RWPE2 (cell line): ENCODE data around the gene PHF8.

Source experiments
- ATAC-seq: fragments of 200-7000 bp; cut with Tn5 transposase; 3 replicates; pipeline ENCODE4 v1.9.1; 2021; ENCODE audit warnings: low read depth
- DNase-seq: peaks from one replicate; pipeline ENCODE4 v3.0.0-alpha.2; 2020; ENCODE audit warnings: low spot score
- H3K27ac ChIP-seq: fragments of 450-650 bp; 2 replicates; pipeline ENCODE4 v1.5.1; 2017; ENCODE audit warnings: mild to moderate bottlenecking; ENCODE audit not compliant: poor library complexity, severe bottlenecking
- H3K27me3 ChIP-seq: fragments of 250-450 bp; sonication (Bioruptor Pico); 2 replicates; pipeline ENCODE4 v1.5.1; 2021; ENCODE audit warnings: mild to moderate bottlenecking, moderate library complexity; ENCODE audit not compliant: insufficient read depth, poor library complexity, severe bottlenecking
- H3K36me3 ChIP-seq: fragments of 250-450 bp; sonication (Bioruptor Pico); 2 replicates; pipeline ENCODE4 v1.5.1; 2020; ENCODE audit warnings: low read depth, mild to moderate bottlenecking, moderate library complexity
- H3K4me1 ChIP-seq: fragments of 250-450 bp; sonication (Bioruptor Pico); 2 replicates; pipeline ENCODE4 v1.5.1; 2021; ENCODE audit warnings: mild to moderate bottlenecking, moderate library complexity; ENCODE audit not compliant: insufficient read depth, poor library complexity, severe bottlenecking
- H3K4me3 ChIP-seq: fragments of 250-450 bp; sonication (Bioruptor Pico); 2 replicates; pipeline ENCODE4 v1.5.1; 2021; ENCODE audit warnings: mild to moderate bottlenecking, moderate library complexity; ENCODE audit not compliant: severe bottlenecking
- H3K9me3 ChIP-seq: fragments of 250-450 bp; sonication (Bioruptor Pico); 2 replicates; pipeline ENCODE4 v1.5.1; 2021; ENCODE audit warnings: mild to moderate bottlenecking, moderate library complexity; ENCODE audit not compliant: severe bottlenecking
- TF ChIP-seq, protein P1 (sequence below): fragments of 450-650 bp; IDR thresholded peaks from one replicate; pipeline ENCODE4 v1.5.1; 2017; ENCODE audit warnings: mild to moderate bottlenecking, moderate library complexity; ENCODE audit not compliant: poor library complexity, severe bottlenecking

Gene PHF8

GRCh38 chrX:54044126-54044876 is at the start of gene PHF8:
TSS of gene PHF8 (minus strand) at chrX:54044473. CDS start at chrX:54042728, 1,745 bp downstream.
- no peaks in the 10 kb centered on the region for H3K4me1 ChIP-seq
- no peaks in the 10 kb centered on the region for H3K9me3 ChIP-seq
- no peaks in the 10 kb centered on the region for H3K27me3 ChIP-seq
- peak; percentile 89 for DNase-seq
- TF ChIP-seq, protein P1, sequence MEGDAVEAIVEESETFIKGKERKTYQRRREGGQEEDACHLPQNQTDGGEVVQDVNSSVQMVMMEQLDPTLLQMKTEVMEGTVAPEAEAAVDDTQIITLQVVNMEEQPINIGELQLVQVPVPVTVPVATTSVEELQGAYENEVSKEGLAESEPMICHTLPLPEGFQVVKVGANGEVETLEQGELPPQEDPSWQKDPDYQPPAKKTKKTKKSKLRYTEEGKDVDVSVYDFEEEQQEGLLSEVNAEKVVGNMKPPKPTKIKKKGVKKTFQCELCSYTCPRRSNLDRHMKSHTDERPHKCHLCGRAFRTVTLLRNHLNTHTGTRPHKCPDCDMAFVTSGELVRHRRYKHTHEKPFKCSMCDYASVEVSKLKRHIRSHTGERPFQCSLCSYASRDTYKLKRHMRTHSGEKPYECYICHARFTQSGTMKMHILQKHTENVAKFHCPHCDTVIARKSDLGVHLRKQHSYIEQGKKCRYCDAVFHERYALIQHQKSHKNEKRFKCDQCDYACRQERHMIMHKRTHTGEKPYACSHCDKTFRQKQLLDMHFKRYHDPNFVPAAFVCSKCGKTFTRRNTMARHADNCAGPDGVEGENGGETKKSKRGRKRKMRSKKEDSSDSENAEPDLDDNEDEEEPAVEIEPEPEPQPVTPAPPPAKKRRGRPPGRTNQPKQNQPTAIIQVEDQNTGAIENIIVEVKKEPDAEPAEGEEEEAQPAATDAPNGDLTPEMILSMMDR: no peak
- ATAC-seq: peak; percentile 89
- peak within 1 kb of the TSS; percentile 74 for H3K27ac ChIP-seq
- peak within 1 kb of the TSS; percentile 61 for H3K4me3 ChIP-seq
- peaks cover 13% of the 10 kb centered on the region; the same call in 1 of the 2 replicates for H3K36me3 ChIP-seq

GRCh38 chrX:54093571-54093970 is 49.3 kb upstream of the PHF8 start:
- Histone ChIP-seq H3K27ac (no peak overlapping the region), H3K4me3 (no peak overlapping the region), H3K9me3 (no peaks in the 10 kb centered on the region), H3K27me3 (no peaks in the 10 kb centered on the region), H3K4me1 (no peaks in the 10 kb centered on the region), H3K36me3 (no peaks in the 10 kb centered on the region)
- TF ChIP-seq, protein P1: no peak
- ATAC-seq: no peak
- no peak for DNase-seq

GRCh38 chrX:54093159-54093558 is 48.9 kb upstream of the PHF8 start:
- H3K36me3 ChIP-seq: no peaks in the 10 kb centered on the region
- DNase-seq: no peak
- H3K27me3 ChIP-seq: no peaks in the 10 kb centered on the region
- H3K27ac ChIP-seq: no peak overlapping the region
- H3K4me3 ChIP-seq: no peak overlapping the region
- no peaks in the 10 kb centered on the region for H3K9me3 ChIP-seq
- TF ChIP-seq, protein P1: no peak
- no peak for ATAC-seq
- H3K4me1 ChIP-seq: no peaks in the 10 kb centered on the region

- Histone ChIP-seq H3K36me3 (no peaks in the 10 kb centered on the region), H3K9me3 (no peaks in the 10 kb centered on the region), H3K4me3 (no peak overlapping the region), H3K27ac (no peak overlapping the region), H3K4me1 (no peaks in the 10 kb centered on the region), H3K27me3 (no peaks in the 10 kb centered on the region)
- no peak for DNase-seq
- TF ChIP-seq, protein P1: no peak
- ATAC-seq: no peak
Measured at GRCh38 chrX:54090880-54091279, 46.6 kb upstream of the PHF8 start.

- no peak overlapping the region for H3K4me3 ChIP-seq
- no peak overlapping the region for H3K27ac ChIP-seq
Measured at GRCh38 chrX:54089191-54089590, 44.9 kb upstream of the PHF8 start.

More at GRCh38 chrX:54089191-54089590, 44.9 kb upstream of the PHF8 start:
- TF ChIP-seq, protein P1: no peak
- ATAC-seq (no peak), DNase-seq (no peak)
- Histone ChIP-seq H3K4me1 (no peaks in the 10 kb centered on the region), H3K9me3 (no peaks in the 10 kb centered on the region), H3K27me3 (no peaks in the 10 kb centered on the region), H3K36me3 (no peaks in the 10 kb centered on the region)
